Stimulated activated naive CD8-positive, alpha-beta T cell treated with anti-CD3 and anti-CD28 coated beads, Interleukin-15, amount 100 ng/mL, for 72 hours (primary cell): ENCODE measurements around the gene DNAJC7.
"Not testable (repeated sequence)": the region's sequence is repeated elsewhere in the genome, so short reads cannot be mapped to it uniquely, and the experiment has no call there.

ENCODE experiments used
- ATAC-seq: fragments of 150-1000 bp; cut with Tn5 transposase; 2 replicates; pipeline ENCODE4 v1.10.0; 2021; ENCODE audit warnings: mild to moderate bottlenecking, moderate library complexity
- DNase-seq, 2 donors: peaks; one replicate each; pipeline ENCODE4 v3.0.0; 2021 to 2022
- H3K27ac Mint-ChIP-seq, 2 donors: one replicate each; pipeline ENCODE4 v1.8.0; 2022; ENCODE audit warnings: mild to moderate bottlenecking in 2 of 2, mixed read lengths in 2 of 2, moderate library complexity in 2 of 2
- H3K27me3 Mint-ChIP-seq: one replicate; pipeline ENCODE4 v1.8.0; 2022; ENCODE audit warnings: mixed read lengths
- H3K4me1 Mint-ChIP-seq: one replicate; pipeline ENCODE4 v1.8.0; 2022; ENCODE audit warnings: mild to moderate bottlenecking, mixed read lengths
- H3K4me3 Mint-ChIP-seq, 2 donors: one replicate each; pipeline ENCODE4 v1.8.0; 2022; ENCODE audit warnings: mild to moderate bottlenecking in 2 of 2, mixed read lengths in 2 of 2, moderate library complexity in 1 of 2
- H3K9me3 Mint-ChIP-seq, 2 donors: one replicate each; pipeline ENCODE4 v1.8.0; 2022; ENCODE audit warnings: mixed read lengths in 2 of 2

DNAJC7 gene

GRCh38 chr17:42026857-42027589 is 9.8 kb upstream of the DNAJC7 start:
- Mint-ChIP-seq H3K27me3 (no peaks in the 10 kb centered on the region), H3K4me1 (peaks cover 16% of the 10 kb centered on the region), H3K27ac (peak overlapping the region in 1 of 2 donors; percentile 44), H3K4me3 (no peak overlapping the region), H3K9me3 (no peaks in the 10 kb centered on the region)
- no peak for ATAC-seq
- DNase-seq: no peak

GRCh38 chr17:42025936-42026335 is 8.7 kb upstream of the DNAJC7 start:
- H3K4me1 Mint-ChIP-seq: peaks cover 25% of the 10 kb centered on the region
- no peaks in the 10 kb centered on the region for H3K27me3 Mint-ChIP-seq
- H3K4me3 Mint-ChIP-seq: no peak overlapping the region
- no peak for DNase-seq
- peak overlapping the region in 1 of 2 donors; percentile 45 for H3K27ac Mint-ChIP-seq
- ATAC-seq: no peak
- H3K9me3 Mint-ChIP-seq: no peaks in the 10 kb centered on the region

DNA sequence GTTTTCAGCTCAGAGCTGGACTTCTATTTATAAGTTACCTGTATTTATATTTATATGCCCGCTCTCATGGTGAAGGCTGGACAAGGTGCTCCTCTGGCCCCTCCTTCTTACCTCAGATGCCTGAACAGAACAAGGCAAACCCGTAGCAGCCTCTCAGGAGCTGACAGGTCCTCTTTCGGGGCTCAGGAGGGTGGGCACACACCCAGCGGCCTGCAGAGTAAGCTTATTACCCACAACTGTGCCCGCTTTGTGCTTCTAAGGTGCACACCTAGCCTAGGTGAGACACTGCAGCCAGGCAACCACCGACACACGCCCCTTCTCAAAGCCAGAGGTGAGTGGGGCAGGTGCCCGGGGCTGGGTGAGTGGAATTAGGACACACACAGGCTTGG is 7.9 kb upstream of the DNAJC7 start:
- no peak overlapping the region for H3K4me3 Mint-ChIP-seq
- peak; percentile 33 for ATAC-seq
- peaks cover 32% of the 10 kb centered on the region for H3K4me1 Mint-ChIP-seq
- H3K9me3 Mint-ChIP-seq: no peaks in the 10 kb centered on the region
- DNase-seq: no peak
- H3K27ac Mint-ChIP-seq: peak overlapping the region in 1 of 2 donors; percentile 87
- no peaks in the 10 kb centered on the region for H3K27me3 Mint-ChIP-seq

- Mint-ChIP-seq H3K4me3 (no peak overlapping the region), H3K27me3 (no peaks in the 10 kb centered on the region), H3K27ac (peak overlapping the region in 1 of 2 donors; percentile 54), H3K4me1 (peaks cover 43% of the 10 kb centered on the region), H3K9me3 (peaks cover 4 to 11% of the 10 kb centered on the region in 2 donors)
- DNase-seq (no peak), ATAC-seq (no peak)
Observed at GRCh38 chr17:42023524-42024349, 6.5 kb upstream of the DNAJC7 start.

DNA sequence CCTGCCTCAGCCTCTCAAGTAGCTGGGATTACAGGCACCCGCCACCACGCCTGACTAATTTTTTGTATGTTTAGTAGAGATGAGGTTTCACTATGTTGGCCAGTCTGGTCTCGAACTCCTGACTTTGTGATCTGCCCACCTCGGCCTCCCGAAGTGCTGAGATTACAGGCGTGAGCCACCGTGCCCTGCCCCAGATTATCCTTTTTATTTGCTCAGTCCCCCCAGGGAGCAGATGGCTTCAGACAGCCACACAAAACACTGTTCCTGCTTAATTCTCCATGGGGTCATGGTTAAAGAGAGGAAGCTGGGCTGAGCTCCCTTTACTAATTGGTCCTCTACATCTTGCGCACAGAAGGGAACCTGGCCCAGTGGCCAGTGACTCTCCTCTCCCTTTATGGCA is 3.6 kb upstream of the DNAJC7 start:
- Mint-ChIP-seq H3K4me1 (peaks cover 59% of the 10 kb centered on the region), H3K9me3 (peaks cover 4 to 11% of the 10 kb centered on the region in 2 donors), H3K4me3 (peak overlapping the region; percentile 90 to 93), H3K27ac (peak overlapping the region in 1 of 2 donors; percentile 96)
- not testable (repeated sequence) for H3K27me3 Mint-ChIP-seq, ATAC-seq, DNase-seq

DNA sequence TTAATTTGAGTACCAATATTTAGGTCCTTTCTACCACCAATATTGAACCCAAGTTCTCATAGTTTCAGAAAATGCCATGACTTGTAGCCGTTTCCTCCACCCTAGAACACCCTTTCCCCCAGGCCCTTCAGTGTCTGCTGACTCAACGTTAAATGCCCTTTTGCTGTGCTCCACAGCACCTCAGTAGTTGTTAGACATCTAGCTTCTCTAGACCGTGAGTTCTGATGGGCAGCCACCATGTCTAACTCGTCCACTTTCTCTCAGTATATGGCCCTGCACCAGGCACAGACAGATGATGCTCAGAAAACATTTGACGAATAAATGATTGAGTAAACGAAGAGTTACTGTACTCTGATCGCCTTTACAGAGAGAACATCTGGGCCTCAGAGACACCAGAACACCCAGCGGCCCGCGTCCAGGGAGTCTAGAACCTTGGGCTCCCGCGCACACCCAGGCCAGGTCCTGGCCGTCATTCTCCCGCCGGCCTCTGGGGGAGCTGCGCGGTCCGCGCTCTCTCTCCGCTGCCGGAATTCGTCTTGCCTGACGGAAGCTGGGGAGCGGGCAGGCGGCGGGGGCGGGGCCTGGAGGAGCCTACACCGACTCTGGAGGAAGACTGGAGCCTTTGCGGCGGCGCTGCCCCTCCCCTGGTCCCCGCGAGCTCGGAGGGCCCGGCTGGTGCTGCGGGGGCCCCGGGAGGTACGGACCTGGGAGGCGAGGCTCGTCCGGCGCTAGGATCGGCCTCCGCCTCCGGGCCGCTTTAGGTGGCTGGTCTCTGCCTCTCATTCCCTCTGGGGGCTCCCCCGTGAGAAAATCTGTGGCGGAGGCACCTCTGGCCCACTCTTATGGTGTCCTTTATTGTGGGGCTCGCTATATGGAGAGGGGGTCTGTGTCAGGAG is 2.5 kb upstream of the DNAJC7 start, which contains the start of gene NKIRAS2:
NKIRAS2 (plus strand) TSS at position 582 of the 896 bp plus-strand sequence. CDS start 1,488 bp downstream, outside the sequence.
- ATAC-seq (peak; percentile 83), DNase-seq (peak; percentile 92 to 93)
- Mint-ChIP-seq H3K4me1 (peaks cover 65% of the 10 kb centered on the region), H3K9me3 (peaks cover 4 to 11% of the 10 kb centered on the region in 2 donors), H3K27ac (peak within 1 kb of the TSS; percentile 63 to 96), H3K27me3 (no peaks in the 10 kb centered on the region), H3K4me3 (peak within 1 kb of the TSS; percentile 96 to 99)

- DNase-seq (no peak), ATAC-seq (no peak)
- Mint-ChIP-seq H3K9me3 (peaks cover 4 to 11% of the 10 kb centered on the region in 2 donors), H3K27ac (no peak overlapping the region), H3K27me3 (no peaks in the 10 kb centered on the region), H3K4me3 (peak overlapping the region; percentile 96 to 99), H3K4me1 (peaks cover 59% of the 10 kb centered on the region)
Observed at GRCh38 chr17:42018988-42019387, 1.7 kb upstream of the DNAJC7 start.

- ATAC-seq: no peak
- Mint-ChIP-seq H3K4me3 (peak overlapping the region; percentile 96 to 99), H3K27me3 (no peaks in the 10 kb centered on the region), H3K9me3 (peaks cover 4 to 11% of the 10 kb centered on the region in 2 donors), H3K27ac (peak overlapping the region in 1 of 2 donors; percentile 94), H3K4me1 (peaks cover 63% of the 10 kb centered on the region)
- no peak for DNase-seq
Observed at GRCh38 chr17:42018339-42018738, 1.1 kb upstream of the DNAJC7 start.

- DNase-seq: no peak
- peak; percentile 44 for ATAC-seq
- peak overlapping the region; percentile 96 to 99 for H3K4me3 Mint-ChIP-seq
- H3K27me3 Mint-ChIP-seq: no peaks in the 10 kb centered on the region
- peak overlapping the region; percentile 77 to 94 for H3K27ac Mint-ChIP-seq
- H3K4me1 Mint-ChIP-seq: peaks cover 68% of the 10 kb centered on the region
- peaks cover 4 to 11% of the 10 kb centered on the region in 2 donors for H3K9me3 Mint-ChIP-seq
Observed at GRCh38 chr17:42017866-42018200, 594 bp upstream of the DNAJC7 start.

DNA sequence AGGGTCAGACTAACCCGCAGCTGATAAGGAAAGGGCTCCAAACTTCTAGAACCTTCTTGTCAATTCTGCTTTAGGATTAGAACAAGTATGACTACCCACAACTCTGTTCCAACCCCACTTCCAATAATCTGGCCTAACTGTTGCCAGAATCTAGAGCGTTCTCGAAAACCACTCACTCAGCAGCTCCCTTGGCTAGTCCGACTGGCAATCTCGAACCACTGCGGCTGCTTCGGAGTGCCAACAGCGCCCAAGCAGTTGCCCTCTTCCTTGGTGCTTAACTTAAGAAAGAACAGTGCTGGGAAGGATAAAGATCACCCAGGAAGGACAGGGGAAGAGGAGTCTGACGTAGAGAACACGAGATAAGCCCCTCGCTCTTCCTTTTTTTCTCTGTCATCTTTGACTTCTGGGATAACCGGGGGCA is 818 bp downstream of the DNAJC7 start:
- Mint-ChIP-seq H3K4me1 (peaks cover 72% of the 10 kb centered on the region), H3K27ac (peak overlapping the region; percentile 99 to 100), H3K9me3 (peaks cover 4 to 11% of the 10 kb centered on the region in 2 donors), H3K27me3 (no peaks in the 10 kb centered on the region), H3K4me3 (peak overlapping the region; percentile 96 to 99)
- DNase-seq (no peak), ATAC-seq (no peak)

GRCh38 chr17:42013740-42014139 is 3.5 kb downstream of the DNAJC7 start:
- ATAC-seq, DNase-seq, H3K27ac Mint-ChIP-seq, H3K4me3 Mint-ChIP-seq, H3K27me3 Mint-ChIP-seq, H3K9me3 Mint-ChIP-seq: not testable (repeated sequence)
- H3K4me1 Mint-ChIP-seq: peaks cover 69% of the 10 kb centered on the region

GRCh38 chr17:42012363-42012762 is 4.9 kb downstream of the DNAJC7 start:
- not testable (repeated sequence) for H3K4me3 Mint-ChIP-seq, H3K9me3 Mint-ChIP-seq, H3K27me3 Mint-ChIP-seq, DNase-seq, ATAC-seq
- H3K4me1 Mint-ChIP-seq: peaks cover 59% of the 10 kb centered on the region
- peak overlapping the region in 1 of 2 donors; percentile 42 for H3K27ac Mint-ChIP-seq

DNA sequence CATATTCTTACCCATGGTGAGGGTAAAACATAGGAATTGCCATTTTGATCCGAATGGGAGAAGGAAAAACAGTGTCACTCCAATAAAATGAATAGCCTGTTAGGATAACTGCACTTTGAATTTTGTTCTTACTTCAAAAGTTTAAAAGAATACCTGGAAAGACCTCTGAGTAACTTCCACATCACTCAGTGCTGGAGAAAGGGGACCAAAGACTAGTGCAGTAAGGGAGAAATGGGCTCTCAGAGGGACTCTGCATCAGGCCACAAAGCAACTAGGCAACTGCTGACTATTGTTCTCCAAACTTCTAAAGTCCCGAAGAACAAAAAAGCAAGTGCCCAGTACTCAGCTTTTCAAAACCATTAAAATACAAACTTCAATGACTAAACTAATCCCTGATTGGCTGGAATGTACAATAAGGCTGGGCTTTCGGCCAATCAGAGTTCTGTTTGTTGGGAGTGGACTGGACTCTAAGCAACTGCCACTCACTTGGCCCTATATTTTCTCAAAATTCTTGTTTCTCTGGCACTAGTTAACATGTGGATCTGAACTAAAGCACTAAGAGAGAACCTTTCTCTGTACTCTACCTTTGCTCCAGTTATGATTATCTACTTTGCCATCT is 6.2 kb downstream of the DNAJC7 start:
- no peak for DNase-seq
- Mint-ChIP-seq H3K9me3 (no peaks in the 10 kb centered on the region), H3K27ac (no peak overlapping the region), H3K27me3 (no peaks in the 10 kb centered on the region), H3K4me3 (no peak overlapping the region), H3K4me1 (peaks cover 55% of the 10 kb centered on the region)
- no peak for ATAC-seq

- H3K9me3 Mint-ChIP-seq, ATAC-seq, H3K27me3 Mint-ChIP-seq, DNase-seq, H3K27ac Mint-ChIP-seq, H3K4me3 Mint-ChIP-seq: not testable (repeated sequence)
- H3K4me1 Mint-ChIP-seq: peaks cover 52% of the 10 kb centered on the region
Observed at GRCh38 chr17:42010266-42010680, 7.0 kb downstream of the DNAJC7 start.

GRCh38 chr17:42009170-42009569 is 8.1 kb downstream of the DNAJC7 start:
- no peak overlapping the region for H3K4me3 Mint-ChIP-seq
- DNase-seq (no peak), ATAC-seq (no peak)
- H3K27me3 Mint-ChIP-seq: no peaks in the 10 kb centered on the region
- H3K9me3 Mint-ChIP-seq: no peaks in the 10 kb centered on the region
- peak overlapping the region in 1 of 2 donors; percentile 74 for H3K27ac Mint-ChIP-seq
- peaks cover 50% of the 10 kb centered on the region for H3K4me1 Mint-ChIP-seq
